ENCODE results near the gene MLKL. TPM values are rescaled to one million over a fixed set of nuclear protein-coding genes. Genes with fewer than 3 reads are reported as not detected.
A peak's percentile ranks its signal among the peaks of the same experiment; 100 is the strongest.
"Not testable (repeated sequence)": the region's sequence is repeated elsewhere in the genome, so short reads cannot be mapped to it uniquely, and the experiment has no call there.

MLKL gene
- total and polyA plus RNA-seq, 4 donors = 1.6 to 4.6 (median 3.5) TPM

- Histone ChIP-seq H3K9me3 (ENCODE audit: control insufficient read depth, insufficient read depth, low read length) (no peaks in the 10 kb centered on the region), H3K36me3 (ENCODE audit: control insufficient read depth, insufficient read depth, low read length) (no peaks in the 10 kb centered on the region), H3K27ac (ENCODE audit: low read depth, low read length) (no peak overlapping the region), H3K27me3 (ENCODE audit: control insufficient read depth, insufficient read depth, low read length) (peaks cover 2% of the 10 kb centered on the region), H3K4me1 (ENCODE audit: control insufficient read depth, insufficient read depth, low read length) (no peaks in the 10 kb centered on the region), H3K4me3 (ENCODE audit: low read depth, low read length) (no peak overlapping the region)
- DNase-seq (ENCODE audit: low read depth in 4 of 6, low spot score in 6 of 6) = no peak
- 93% methylated on average over 3 of the region's 6 CpGs for WGBS (ENCODE audit: insufficient coverage)
Observed at GRCh38 chr16:74680681-74681080, 20.0 kb downstream of the MLKL start.

DNA sequence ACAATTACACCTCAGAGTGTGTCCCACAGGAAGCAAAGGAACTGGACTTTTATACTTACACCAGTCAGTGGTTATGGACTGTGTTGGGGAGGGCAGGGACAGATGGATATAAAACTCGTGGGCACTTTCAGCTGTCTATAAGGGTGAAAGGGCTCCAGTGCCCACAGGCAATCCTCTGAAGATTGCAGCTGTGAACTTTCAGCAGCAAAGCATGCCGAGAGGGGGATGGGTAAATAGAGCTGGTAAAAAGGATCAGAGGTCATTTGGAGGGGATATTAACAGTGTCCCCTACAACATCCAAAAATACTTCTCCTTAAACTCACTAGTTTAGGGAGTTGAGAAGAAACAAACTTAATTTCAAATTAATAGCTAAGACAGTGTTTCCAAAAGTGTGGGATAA lies 20.7 kb downstream of the MLKL start:
- H3K27me3 ChIP-seq (ENCODE audit: control insufficient read depth, insufficient read depth, low read length) = peaks cover 2% of the 10 kb centered on the region
- H3K36me3 ChIP-seq (ENCODE audit: control insufficient read depth, insufficient read depth, low read length) = no peaks in the 10 kb centered on the region
- H3K4me1 ChIP-seq (ENCODE audit: control insufficient read depth, insufficient read depth, low read length) = no peaks in the 10 kb centered on the region
- WGBS (ENCODE audit: insufficient coverage) = 20% methylated on average over 1 of the region's 2 CpGs
- DNase-seq (ENCODE audit: low read depth in 4 of 6, low spot score in 6 of 6) = no peak
- H3K9me3 ChIP-seq (ENCODE audit: control insufficient read depth, insufficient read depth, low read length) = no peaks in the 10 kb centered on the region
- no peak overlapping the region for H3K27ac ChIP-seq (ENCODE audit: low read depth, low read length)
- H3K4me3 ChIP-seq (ENCODE audit: low read depth, low read length) = no peak overlapping the region

DNA sequence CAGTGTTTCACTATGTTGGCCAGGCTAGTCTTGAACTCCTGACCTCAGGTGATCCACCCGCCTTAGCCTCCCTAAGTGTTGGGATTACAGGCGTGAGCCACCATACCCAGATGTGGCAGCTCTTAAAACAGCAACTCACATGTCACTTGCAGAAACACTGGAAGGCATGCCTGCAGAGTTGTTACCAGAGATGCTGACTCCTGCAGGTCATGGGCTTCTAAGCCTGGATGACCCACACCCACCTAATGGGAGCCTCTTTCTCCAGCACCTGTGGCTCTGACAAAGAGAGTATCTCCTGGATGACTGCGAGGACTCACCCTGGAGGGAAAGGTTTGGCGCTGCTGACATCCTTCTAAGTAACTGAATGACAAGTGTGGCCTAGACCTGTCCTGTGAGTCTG lies 22.8 kb downstream of the MLKL start:
- H3K27ac ChIP-seq (ENCODE audit: low read depth, low read length) = no peak overlapping the region
- no peak for DNase-seq (ENCODE audit: low read depth in 4 of 6, low spot score in 6 of 6)
- 94% methylated on average over 2 of the region's 4 CpGs for WGBS (ENCODE audit: insufficient coverage)
- peaks cover 2% of the 10 kb centered on the region for H3K27me3 ChIP-seq (ENCODE audit: control insufficient read depth, insufficient read depth, low read length)
- H3K36me3 ChIP-seq (ENCODE audit: control insufficient read depth, insufficient read depth, low read length) = no peaks in the 10 kb centered on the region
- no peak overlapping the region for H3K4me3 ChIP-seq (ENCODE audit: low read depth, low read length)
- H3K4me1 ChIP-seq (ENCODE audit: control insufficient read depth, insufficient read depth, low read length) = no peaks in the 10 kb centered on the region
- no peaks in the 10 kb centered on the region for H3K9me3 ChIP-seq (ENCODE audit: control insufficient read depth, insufficient read depth, low read length)

- Histone ChIP-seq H3K27ac (ENCODE audit: low read depth, low read length) (no peak overlapping the region), H3K4me1 (ENCODE audit: control insufficient read depth, insufficient read depth, low read length) (no peaks in the 10 kb centered on the region), H3K4me3 (ENCODE audit: low read depth, low read length) (no peak overlapping the region), H3K9me3 (ENCODE audit: control insufficient read depth, insufficient read depth, low read length) (no peaks in the 10 kb centered on the region), H3K27me3 (ENCODE audit: control insufficient read depth, insufficient read depth, low read length) (peaks cover 2% of the 10 kb centered on the region), H3K36me3 (ENCODE audit: control insufficient read depth, insufficient read depth, low read length) (no peaks in the 10 kb centered on the region)
- WGBS (ENCODE audit: insufficient coverage) = 20% methylated on average over 1 of the region's 3 CpGs
- DNase-seq (ENCODE audit: low read depth in 4 of 6, low spot score in 6 of 6) = no peak
Observed at GRCh38 chr16:74673876-74674275, 26.8 kb downstream of the MLKL start.

DNA sequence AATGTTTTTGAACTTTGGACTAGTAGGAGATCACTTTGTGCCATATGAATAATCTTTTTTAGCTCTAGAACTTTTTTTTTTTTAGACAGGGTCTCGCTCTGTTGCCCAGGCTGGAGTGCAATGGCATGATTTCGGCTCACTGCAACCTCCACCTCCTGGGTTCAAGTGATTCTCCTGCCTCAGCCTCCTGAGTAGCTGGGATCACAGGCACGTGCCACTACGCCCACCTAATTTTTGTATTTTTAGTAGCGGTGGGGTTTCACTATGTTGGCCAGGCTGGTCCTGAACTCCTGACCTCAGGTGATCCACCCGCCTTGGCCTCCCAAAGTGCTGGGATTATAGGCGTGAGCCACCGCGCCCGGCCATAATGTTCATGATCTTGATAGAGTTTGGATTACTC lies 31.8 kb downstream of the MLKL start:
- H3K9me3 ChIP-seq (ENCODE audit: control insufficient read depth, insufficient read depth, low read length); H3K27me3 ChIP-seq (ENCODE audit: control insufficient read depth, insufficient read depth, low read length); H3K4me3 ChIP-seq (ENCODE audit: low read depth, low read length); DNase-seq (ENCODE audit: low read depth in 4 of 6, low spot score in 6 of 6); H3K27ac ChIP-seq (ENCODE audit: low read depth, low read length): not testable (repeated sequence)
- WGBS (ENCODE audit: insufficient coverage) = 80% methylated on average over 1 of the region's 10 CpGs
- peaks cover 14% of the 10 kb centered on the region for H3K4me1 ChIP-seq (ENCODE audit: control insufficient read depth, insufficient read depth, low read length)
- H3K36me3 ChIP-seq (ENCODE audit: control insufficient read depth, insufficient read depth, low read length) = peaks cover 11% of the 10 kb centered on the region

GRCh38 chr16:74667255-74667700 lies 33.4 kb downstream of the MLKL start:
- peak in 4 of 6 donors; percentile 2 to 63 (median 47) for DNase-seq (ENCODE audit: low read depth in 4 of 6, low spot score in 6 of 6)
- H3K4me3 ChIP-seq (ENCODE audit: low read depth, low read length) = peak overlapping the region; percentile 68
- WGBS (ENCODE audit: insufficient coverage) = 1% methylated on average over 16 of the region's 23 CpGs
- H3K36me3 ChIP-seq (ENCODE audit: control insufficient read depth, insufficient read depth, low read length) = peaks cover 17% of the 10 kb centered on the region
- peaks cover 14% of the 10 kb centered on the region for H3K4me1 ChIP-seq (ENCODE audit: control insufficient read depth, insufficient read depth, low read length)
- H3K27me3 ChIP-seq (ENCODE audit: control insufficient read depth, insufficient read depth, low read length) = no peaks in the 10 kb centered on the region
- H3K27ac ChIP-seq (ENCODE audit: low read depth, low read length) = peak overlapping the region; percentile 17
- no peaks in the 10 kb centered on the region for H3K9me3 ChIP-seq (ENCODE audit: control insufficient read depth, insufficient read depth, low read length)

- Histone ChIP-seq H3K9me3 (ENCODE audit: control insufficient read depth, insufficient read depth, low read length) (no peaks in the 10 kb centered on the region), H3K4me3 (ENCODE audit: low read depth, low read length) (peak within 1 kb of the TSS; percentile 91), H3K36me3 (ENCODE audit: control insufficient read depth, insufficient read depth, low read length) (peaks cover 17% of the 10 kb centered on the region), H3K27me3 (ENCODE audit: control insufficient read depth, insufficient read depth, low read length) (no peaks in the 10 kb centered on the region), H3K27ac (ENCODE audit: low read depth, low read length) (peak within 1 kb of the TSS; percentile 52), H3K4me1 (ENCODE audit: control insufficient read depth, insufficient read depth, low read length) (peaks cover 14% of the 10 kb centered on the region)
- 0% methylated on average over 53 of the region's 63 CpGs for WGBS (ENCODE audit: insufficient coverage)
- DNase-seq (ENCODE audit: low read depth in 4 of 6, low spot score in 6 of 6) = peak; percentile 94 to 100 (median 96)
Observed at GRCh38 chr16:74666425-74667254, 34.0 kb downstream of the MLKL start, which contains the start of gene RFWD3. TSS of gene RFWD3 (minus strand) at chr16:74666877. CDS start at chr16:74661449, 5,428 bp downstream.

DNA sequence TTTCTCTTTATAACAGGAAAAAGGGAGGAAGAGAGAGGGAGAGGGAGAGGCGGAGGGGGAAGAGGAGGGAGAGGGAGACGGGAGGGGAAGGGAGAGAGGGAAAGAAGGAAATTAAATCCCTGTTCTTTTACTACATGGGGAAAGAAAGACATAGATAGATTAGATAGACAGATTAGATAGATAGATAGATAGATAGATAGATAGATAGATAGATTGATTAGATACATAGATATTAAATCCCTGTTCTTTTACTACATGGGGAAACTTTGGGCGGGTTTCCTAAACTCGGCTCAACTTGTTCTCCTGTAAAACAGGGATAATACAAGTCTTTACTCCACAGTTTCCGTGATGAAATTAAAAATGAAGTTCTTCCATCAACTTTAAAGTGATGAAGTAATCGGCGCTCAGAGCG lies 34.6 kb downstream of the MLKL start:
- 0% methylated on average over 3 of the region's 8 CpGs for WGBS (ENCODE audit: insufficient coverage)
- Histone ChIP-seq H3K4me3 (ENCODE audit: low read depth, low read length) (peak overlapping the region; percentile 91), H3K4me1 (ENCODE audit: control insufficient read depth, insufficient read depth, low read length) (peaks cover 14% of the 10 kb centered on the region), H3K9me3 (ENCODE audit: control insufficient read depth, insufficient read depth, low read length) (no peaks in the 10 kb centered on the region), H3K27me3 (ENCODE audit: control insufficient read depth, insufficient read depth, low read length) (no peaks in the 10 kb centered on the region), H3K36me3 (ENCODE audit: control insufficient read depth, insufficient read depth, low read length) (peaks cover 19% of the 10 kb centered on the region), H3K27ac (ENCODE audit: low read depth, low read length) (no peak overlapping the region)
- no peak for DNase-seq (ENCODE audit: low read depth in 4 of 6, low spot score in 6 of 6)

DNA sequence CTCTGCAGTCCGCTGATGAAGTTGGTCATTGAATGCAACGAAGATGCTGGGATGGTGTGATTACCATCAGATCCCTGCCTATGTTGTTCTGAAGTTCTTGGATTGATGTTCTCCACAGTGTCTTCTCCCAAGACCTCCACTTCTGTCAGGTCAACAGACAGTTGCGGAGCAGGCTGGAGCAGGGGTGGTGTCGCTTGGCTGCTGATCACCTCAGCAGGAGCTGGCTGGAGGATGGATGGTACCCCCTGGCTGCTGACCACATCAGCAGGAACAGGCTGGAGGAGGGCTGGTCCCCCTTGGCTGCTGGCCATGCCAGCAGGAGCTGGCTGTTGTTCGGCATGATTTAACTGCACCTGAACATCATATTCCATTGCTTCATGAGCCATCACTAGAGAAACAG lies 39.6 kb downstream of the MLKL start:
- WGBS (ENCODE audit: insufficient coverage) = 100% methylated on average over 4 of the region's 5 CpGs
- Histone ChIP-seq H3K4me3 (ENCODE audit: low read depth, low read length) (no peak overlapping the region), H3K36me3 (ENCODE audit: control insufficient read depth, insufficient read depth, low read length) (peaks cover 48% of the 10 kb centered on the region), H3K27ac (ENCODE audit: low read depth, low read length) (no peak overlapping the region), H3K4me1 (ENCODE audit: control insufficient read depth, insufficient read depth, low read length) (peaks cover 7% of the 10 kb centered on the region), H3K9me3 (ENCODE audit: control insufficient read depth, insufficient read depth, low read length) (no peaks in the 10 kb centered on the region), H3K27me3 (ENCODE audit: control insufficient read depth, insufficient read depth, low read length) (no peaks in the 10 kb centered on the region)
- no peak for DNase-seq (ENCODE audit: low read depth in 4 of 6, low spot score in 6 of 6)

DNA sequence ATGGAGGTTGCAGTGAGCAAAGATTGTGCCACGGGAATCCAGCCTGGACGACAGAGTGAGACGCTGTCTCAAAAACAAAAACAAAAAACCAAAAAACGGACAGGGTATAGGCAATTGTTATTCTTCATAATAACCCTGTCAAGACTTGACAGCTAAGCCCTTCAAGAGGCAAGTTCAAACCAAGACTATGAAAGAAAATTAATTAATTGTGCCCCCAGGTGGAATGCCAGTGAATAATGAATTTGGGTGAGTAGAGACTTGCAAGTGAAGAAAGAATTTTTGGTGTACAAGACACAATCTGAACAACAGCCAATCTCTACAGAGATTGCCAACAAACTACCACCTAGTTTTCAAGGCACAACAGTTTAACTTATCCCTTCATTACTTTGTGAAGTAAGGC lies 40.3 kb downstream of the MLKL start:
- H3K36me3 ChIP-seq (ENCODE audit: control insufficient read depth, insufficient read depth, low read length) = peaks cover 46% of the 10 kb centered on the region
- H3K27me3 ChIP-seq (ENCODE audit: control insufficient read depth, insufficient read depth, low read length) = no peaks in the 10 kb centered on the region
- H3K9me3 ChIP-seq (ENCODE audit: control insufficient read depth, insufficient read depth, low read length) = no peaks in the 10 kb centered on the region
- H3K27ac ChIP-seq (ENCODE audit: low read depth, low read length) = no peak overlapping the region
- WGBS (ENCODE audit: insufficient coverage) = no CpG with 5 or more reads among the region's 4 CpGs
- H3K4me3 ChIP-seq (ENCODE audit: low read depth, low read length) = no peak overlapping the region
- H3K4me1 ChIP-seq (ENCODE audit: control insufficient read depth, insufficient read depth, low read length) = peaks cover under 1% of the 10 kb centered on the region
- DNase-seq (ENCODE audit: low read depth in 4 of 6, low spot score in 6 of 6) = no peak

All from spinal cord (tissue), 10 donors.